ENCODE results near the gene OR6Y1. TPM values are rescaled to one million over a fixed set of nuclear protein-coding genes. Genes with fewer than 3 reads are reported as not detected.

OR6Y1 gene
- total RNA-seq, 1 experiment from 2014 or later: not detected

DNA sequence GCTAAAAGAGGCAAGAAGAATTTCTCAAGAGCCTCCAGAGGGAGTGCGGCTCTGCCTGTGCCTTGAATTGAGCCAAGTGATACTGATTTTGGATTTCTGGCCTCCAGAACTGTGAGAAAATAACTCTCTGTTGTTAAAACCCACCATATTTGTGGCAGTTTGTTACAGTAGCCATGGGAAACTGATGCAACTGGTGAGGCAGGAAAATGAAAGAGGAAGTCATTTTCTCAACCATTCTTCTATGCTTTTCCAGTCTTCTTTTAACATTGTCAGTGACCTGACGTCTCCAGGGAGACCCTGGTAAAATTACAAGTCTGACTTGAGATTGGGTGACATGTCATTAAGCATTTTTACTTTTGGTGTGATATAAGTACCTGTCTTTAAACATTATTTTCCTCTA lies 10.4 kb upstream of the OR6Y1 start:
- no peak overlapping the region for H3K27ac ChIP-seq (ENCODE audit: low read depth, low read length)
- H3K9me3 ChIP-seq (ENCODE audit: control insufficient read depth in 1 of 2, insufficient read depth in 1 of 2, low read depth in 1 of 2, low read length in 2 of 2): no peaks in the 10 kb centered on the region
- H3K9ac ChIP-seq (ENCODE audit: low read length): no peak overlapping the region
- peaks cover 7% of the 10 kb centered on the region; the same call in 1 of the 2 replicates for H3K27me3 ChIP-seq (ENCODE audit: insufficient read depth, low read length)
- CTCF ChIA-PET: no interaction called here
- no peaks in the 10 kb centered on the region for H3K79me2 ChIP-seq (ENCODE audit: insufficient read depth, low read length)
- POLR2A ChIA-PET: no interaction called here
- H3K4me3 ChIP-seq (replicated peaks in 1 of 2; ENCODE audit: low read depth in 1 of 2, low read length in 2 of 2): no peak overlapping the region
- ATAC-seq (no peak), DNase-seq (ENCODE audit: low read depth, low spot score) (no peak)
- H3K9me2 ChIP-seq (ENCODE audit: insufficient read depth): no peaks in the 10 kb centered on the region
- no peak overlapping the region for H2AFZ ChIP-seq (ENCODE audit: low read depth, low read length, poor library complexity, severe bottlenecking)
- intact Hi-C loops (cut with micrococcal nuclease): no loop called here
- no peaks in the 10 kb centered on the region for H3K36me3 ChIP-seq (ENCODE audit: control insufficient read depth in 1 of 2, insufficient read depth in 2 of 2, low read length in 2 of 2)
- RAD21 ChIA-PET (ENCODE audit: low non-redundant PET in 1 of 2, low total read pairs in 2 of 2, uncharacterized antibody in 2 of 2, unreplicated experiment in 2 of 2): no interaction called here
- H3K4me2 ChIP-seq (ENCODE audit: low read length): no peak overlapping the region
- H3K4me1 ChIP-seq (ENCODE audit: control insufficient read depth in 1 of 2, insufficient read depth in 2 of 2, low read length in 2 of 2): no peaks in the 10 kb centered on the region
- no TSS peak for BruUV-seq (replicated peaks)
- TF ChIP-seq, protein P1, sequence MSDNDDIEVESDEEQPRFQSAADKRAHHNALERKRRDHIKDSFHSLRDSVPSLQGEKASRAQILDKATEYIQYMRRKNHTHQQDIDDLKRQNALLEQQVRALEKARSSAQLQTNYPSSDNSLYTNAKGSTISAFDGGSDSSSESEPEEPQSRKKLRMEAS (IDR thresholded peaks at IDR 0.05): no peak
- no peak for TF ChIP-seq CEBPB (IDR thresholded peaks at IDR 0.05; ENCODE audit: low read depth)
- TF ChIP-seq, protein P2, sequence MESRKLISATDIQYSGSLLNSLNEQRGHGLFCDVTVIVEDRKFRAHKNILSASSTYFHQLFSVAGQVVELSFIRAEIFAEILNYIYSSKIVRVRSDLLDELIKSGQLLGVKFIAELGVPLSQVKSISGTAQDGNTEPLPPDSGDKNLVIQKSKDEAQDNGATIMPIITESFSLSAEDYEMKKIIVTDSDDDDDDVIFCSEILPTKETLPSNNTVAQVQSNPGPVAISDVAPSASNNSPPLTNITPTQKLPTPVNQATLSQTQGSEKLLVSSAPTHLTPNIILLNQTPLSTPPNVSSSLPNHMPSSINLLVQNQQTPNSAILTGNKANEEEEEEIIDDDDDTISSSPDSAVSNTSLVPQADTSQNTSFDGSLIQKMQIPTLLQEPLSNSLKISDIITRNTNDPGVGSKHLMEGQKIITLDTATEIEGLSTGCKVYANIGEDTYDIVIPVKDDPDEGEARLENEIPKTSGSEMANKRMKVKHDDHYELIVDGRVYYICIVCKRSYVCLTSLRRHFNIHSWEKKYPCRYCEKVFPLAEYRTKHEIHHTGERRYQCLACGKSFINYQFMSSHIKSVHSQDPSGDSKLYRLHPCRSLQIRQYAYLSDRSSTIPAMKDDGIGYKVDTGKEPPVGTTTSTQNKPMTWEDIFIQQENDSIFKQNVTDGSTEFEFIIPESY (IDR thresholded peaks at IDR 0.05; ENCODE audit: extremely low read depth, insufficient replicate concordance, low read length): no peak
- TF ChIP-seq POLR2A (IDR thresholded peaks at IDR 0.05; ENCODE audit: borderline replicate concordance, extremely low read depth, insufficient read depth, insufficient read length): no peak
- no peak for TF ChIP-seq ZFX (IDR thresholded peaks at IDR 0.05)
- no peak for TF ChIP-seq FOSL1 (IDR thresholded peaks at IDR 0.05; ENCODE audit: low read depth)
- no peak for TF ChIP-seq ELF1 (IDR thresholded peaks at IDR 0.05; ENCODE audit: borderline replicate concordance, low read depth)
- no peak for TF ChIP-seq POLR2AphosphoS5 (IDR thresholded peaks at IDR 0.05; ENCODE audit: low read depth, low read length)
- TF ChIP-seq ZNF274 (IDR thresholded peaks at IDR 0.05; ENCODE audit: low read depth, low read length): no peak
- no peak for TF ChIP-seq RAD21 (IDR thresholded peaks at IDR 0.05; ENCODE audit: low read depth)
- no peak for TF ChIP-seq EZH2phosphoT487 (IDR thresholded peaks at IDR 0.05; ENCODE audit: borderline replicate concordance)
- no peak for TF ChIP-seq EZH2 (IDR thresholded peaks at IDR 0.05)
- no peak for TF ChIP-seq SRF (IDR thresholded peaks at IDR 0.05; ENCODE audit: low read depth)
- TF ChIP-seq, protein P3, sequence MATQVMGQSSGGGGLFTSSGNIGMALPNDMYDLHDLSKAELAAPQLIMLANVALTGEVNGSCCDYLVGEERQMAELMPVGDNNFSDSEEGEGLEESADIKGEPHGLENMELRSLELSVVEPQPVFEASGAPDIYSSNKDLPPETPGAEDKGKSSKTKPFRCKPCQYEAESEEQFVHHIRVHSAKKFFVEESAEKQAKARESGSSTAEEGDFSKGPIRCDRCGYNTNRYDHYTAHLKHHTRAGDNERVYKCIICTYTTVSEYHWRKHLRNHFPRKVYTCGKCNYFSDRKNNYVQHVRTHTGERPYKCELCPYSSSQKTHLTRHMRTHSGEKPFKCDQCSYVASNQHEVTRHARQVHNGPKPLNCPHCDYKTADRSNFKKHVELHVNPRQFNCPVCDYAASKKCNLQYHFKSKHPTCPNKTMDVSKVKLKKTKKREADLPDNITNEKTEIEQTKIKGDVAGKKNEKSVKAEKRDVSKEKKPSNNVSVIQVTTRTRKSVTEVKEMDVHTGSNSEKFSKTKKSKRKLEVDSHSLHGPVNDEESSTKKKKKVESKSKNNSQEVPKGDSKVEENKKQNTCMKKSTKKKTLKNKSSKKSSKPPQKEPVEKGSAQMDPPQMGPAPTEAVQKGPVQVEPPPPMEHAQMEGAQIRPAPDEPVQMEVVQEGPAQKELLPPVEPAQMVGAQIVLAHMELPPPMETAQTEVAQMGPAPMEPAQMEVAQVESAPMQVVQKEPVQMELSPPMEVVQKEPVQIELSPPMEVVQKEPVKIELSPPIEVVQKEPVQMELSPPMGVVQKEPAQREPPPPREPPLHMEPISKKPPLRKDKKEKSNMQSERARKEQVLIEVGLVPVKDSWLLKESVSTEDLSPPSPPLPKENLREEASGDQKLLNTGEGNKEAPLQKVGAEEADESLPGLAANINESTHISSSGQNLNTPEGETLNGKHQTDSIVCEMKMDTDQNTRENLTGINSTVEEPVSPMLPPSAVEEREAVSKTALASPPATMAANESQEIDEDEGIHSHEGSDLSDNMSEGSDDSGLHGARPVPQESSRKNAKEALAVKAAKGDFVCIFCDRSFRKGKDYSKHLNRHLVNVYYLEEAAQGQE (IDR thresholded peaks at IDR 0.05; ENCODE audit: low read depth): no peak
- no peak for TF ChIP-seq YY1 (IDR thresholded peaks at IDR 0.05; ENCODE audit: extremely low read depth, insufficient replicate concordance, low read depth, low read length)
- no peak for TF ChIP-seq EGR1 (IDR thresholded peaks at IDR 0.05; ENCODE audit: low read depth)
- TF ChIP-seq SP1 (IDR thresholded peaks at IDR 0.05; ENCODE audit: low read depth): no peak
- no peak for TF ChIP-seq CBX3 (IDR thresholded peaks at IDR 0.05; ENCODE audit: low read depth)
- no peak for TF ChIP-seq TCF7L2 (IDR thresholded peaks at IDR 0.05; ENCODE audit: borderline replicate concordance, extremely low read depth, insufficient read depth, insufficient read length)
- no peak for TF ChIP-seq SIN3A (IDR thresholded peaks at IDR 0.05; ENCODE audit: low read depth)
- H4K20me1 ChIP-seq (ENCODE audit: insufficient read depth): no peaks in the 10 kb centered on the region

All from HCT116 (cell line).